Kidney (tissue), 22 donors: ENCODE results near the gene PNMA1. TPM values are rescaled to one million over a fixed set of nuclear protein-coding genes. Genes with fewer than 3 reads are reported as not detected.

Source experiments
- DNase-seq, 5 donors: peaks; one replicate each; pipeline ENCODE4 v3.0.0-alpha.2; 2013 to 2020
- FAIRE-seq: peaks from 2 replicates; lab custom pipeline; 2012; peaks lifted over from hg19 to GRCh38; lab: Jason Lieb, UNC
- H3K27ac ChIP-seq, 2 donors: one replicate each; pipeline ENCODE4 v1.7.0; 2013; ENCODE audit warnings: low read depth in 2 of 2, low read length in 2 of 2, inconsistent platforms in 1 of 2
- H3K27me3 ChIP-seq: one replicate; pipeline ENCODE4 v1.7.1; 2013; ENCODE audit warnings: low read length, inconsistent platforms; ENCODE audit not compliant: control insufficient read depth, insufficient read depth
- H3K36me3 ChIP-seq, 3 donors: one replicate each; pipeline versions ENCODE4 v1.7.0 to v1.7.1; 2013; ENCODE audit warnings: low read length in 3 of 3, control low read depth in 1 of 3, inconsistent platforms in 1 of 3; ENCODE audit not compliant: insufficient read depth in 3 of 3, control insufficient read depth in 2 of 3
- H3K4me1 ChIP-seq, 3 donors: one replicate each; pipeline versions ENCODE4 v1.7.0 to v1.7.1; 2013; ENCODE audit warnings: low read length in 3 of 3, inconsistent platforms in 1 of 3, low read depth in 1 of 3; ENCODE audit not compliant: control insufficient read depth in 2 of 3, insufficient read depth in 2 of 3
- H3K4me3 ChIP-seq, 3 donors: one replicate each; pipeline versions ENCODE4 v1.7.0 to v1.8.1; 2013; ENCODE audit warnings: low read length in 3 of 3, control low read depth in 1 of 3, inconsistent platforms in 1 of 3
- H3K9ac ChIP-seq, 3 donors: one replicate each; pipeline versions ENCODE4 v1.7.0 to v1.7.1; 2013; ENCODE audit warnings: low read length in 3 of 3, control low read depth in 1 of 3, inconsistent platforms in 1 of 3
- H3K9me3 ChIP-seq, 3 donors: one replicate each; pipeline versions ENCODE4 v1.7.0 to v1.7.1; 2013; ENCODE audit warnings: low read length in 3 of 3, control low read depth in 1 of 3, inconsistent platforms in 1 of 3; ENCODE audit not compliant: control insufficient read depth in 2 of 3, insufficient read depth in 1 of 3
- intact Hi-C: fragments of 100-400 bp; cut with DNase I; formaldehyde crosslinking; loops from one replicate; pipeline ENCODE4 v1.11.1; 2022
- long read RNA-seq, 10 donors: library from polyadenylated mRNA in 1 of 10; unstranded in 1 of 10; transcript quantifications; one replicate each; pipeline ENCODE4 v2.0.0 and lab custom pipeline, GENCODE V29; 2021 to 2026
- polyA plus RNA-seq: library from polyadenylated mRNA; stranded (reverse); fragments of 350-450 nt; fragmentation: Illumina TruSeq; extraction: RNeasy Lipid Tissue Mini Kit (QIAGEN cat#74804); gene quantifications from one replicate; pipeline ENCODE4 v1.2.3, GENCODE V29; 2014; ENCODE audit warnings: low read depth, low replicate concordance; ENCODE audit not compliant: insufficient read depth
- total RNA-seq: library from RNA; stranded (reverse); fragmentation: NEBNext Ultra II Directional; extraction: Animal tissue kit (Norgen Biotek cat#: 25700); gene quantifications from one replicate; pipeline ENCODE4 v1.2.1, GENCODE V29; 2021
- TF ChIP-seq, protein P1 (sequence below): IDR thresholded peaks from 3 replicates; pipeline ENCODE4 v1.5.1; 2012; ENCODE audit warnings: mild to moderate bottlenecking, moderate library complexity, borderline replicate concordance; ENCODE audit not compliant: insufficient read depth; ENCODE audit errors: extremely low read depth
- donor health status: control.
- donor health status: control.
- donor health status: control.
- donor health status: control.
- donor health status: control.
- donor health status: DM: yes; HTN: yes; CAD: no.
- donor health status: Normal renal cell carcinoma (clear cell type).

The PNMA1 gene, protein sequence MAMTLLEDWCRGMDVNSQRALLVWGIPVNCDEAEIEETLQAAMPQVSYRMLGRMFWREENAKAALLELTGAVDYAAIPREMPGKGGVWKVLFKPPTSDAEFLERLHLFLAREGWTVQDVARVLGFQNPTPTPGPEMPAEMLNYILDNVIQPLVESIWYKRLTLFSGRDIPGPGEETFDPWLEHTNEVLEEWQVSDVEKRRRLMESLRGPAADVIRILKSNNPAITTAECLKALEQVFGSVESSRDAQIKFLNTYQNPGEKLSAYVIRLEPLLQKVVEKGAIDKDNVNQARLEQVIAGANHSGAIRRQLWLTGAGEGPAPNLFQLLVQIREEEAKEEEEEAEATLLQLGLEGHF
- total RNA-seq (53.1 TPM), polyA plus RNA-seq (34.6 TPM)
- long read RNA-seq, donor 1, transcript PNMA1-201 (1 exons, 2,590 nt), result major isoform, 71 of 71 reads
- long read RNA-seq, donor 1, partial matches to known transcripts, result 0 of 71 reads
- long read RNA-seq, donor 1, other reads (novel, unspliced or antisense), result 0 of 71 reads
- long read RNA-seq, donor 2, transcript PNMA1-201 (1 exons, 2,590 nt), result major isoform, 81 of 81 reads
- long read RNA-seq, donor 2, partial matches to known transcripts, result 0 of 81 reads
- long read RNA-seq, donor 2, other reads (novel, unspliced or antisense), result 0 of 81 reads
- long read RNA-seq, donor 3, transcript PNMA1-201 (1 exons, 2,590 nt), result major isoform, 111 of 111 reads
- long read RNA-seq, donor 3, partial matches to known transcripts, result 0 of 111 reads
- long read RNA-seq, donor 3, other reads (novel, unspliced or antisense), result 0 of 111 reads
- long read RNA-seq, donor 4, transcript PNMA1-201 (1 exons, 2,590 nt), result major isoform, 53 of 53 reads
- long read RNA-seq, donor 4, partial matches to known transcripts, result 0 of 53 reads
- long read RNA-seq, donor 4, other reads (novel, unspliced or antisense), result 0 of 53 reads
- long read RNA-seq, donor 5, transcript PNMA1-201 (1 exons, 2,590 nt), result major isoform, 10 of 10 reads
- long read RNA-seq, donor 5, partial matches to known transcripts, result 0 of 10 reads
- long read RNA-seq, donor 5, other reads (novel, unspliced or antisense), result 0 of 10 reads
- long read RNA-seq, donor 6, transcript PNMA1-201 (1 exons, 2,590 nt), result major isoform, 29 of 29 reads
- long read RNA-seq, donor 6, partial matches to known transcripts, result 0 of 29 reads
- long read RNA-seq, donor 6, other reads (novel, unspliced or antisense), result 0 of 29 reads
- long read RNA-seq, donor 7, transcript PNMA1-201 (1 exons, 2,590 nt), result major isoform, 127 of 127 reads
- long read RNA-seq, donor 7, partial matches to known transcripts, result 0 of 127 reads
- long read RNA-seq, donor 7, other reads (novel, unspliced or antisense), result 0 of 127 reads
- long read RNA-seq, donor 8, transcript PNMA1-201 (1 exons, 2,590 nt), result major isoform, 89 of 89 reads
- long read RNA-seq, donor 8, partial matches to known transcripts, result 0 of 89 reads
- long read RNA-seq, donor 8, other reads (novel, unspliced or antisense), result 0 of 89 reads
- long read RNA-seq, donor 9, transcript PNMA1-201 (1 exons, 2,590 nt), result major isoform, 54 of 54 reads
- long read RNA-seq, donor 9, partial matches to known transcripts, result 0 of 54 reads
- long read RNA-seq, donor 9, other reads (novel, unspliced or antisense), result 0 of 54 reads
- long read RNA-seq, donor 10, transcript PNMA1-201 (1 exons, 2,590 nt), result major isoform, 65 of 65 reads
- long read RNA-seq, donor 10, partial matches to known transcripts, result 0 of 65 reads
- long read RNA-seq, donor 10, other reads (novel, unspliced or antisense), result 0 of 65 reads

DNA sequence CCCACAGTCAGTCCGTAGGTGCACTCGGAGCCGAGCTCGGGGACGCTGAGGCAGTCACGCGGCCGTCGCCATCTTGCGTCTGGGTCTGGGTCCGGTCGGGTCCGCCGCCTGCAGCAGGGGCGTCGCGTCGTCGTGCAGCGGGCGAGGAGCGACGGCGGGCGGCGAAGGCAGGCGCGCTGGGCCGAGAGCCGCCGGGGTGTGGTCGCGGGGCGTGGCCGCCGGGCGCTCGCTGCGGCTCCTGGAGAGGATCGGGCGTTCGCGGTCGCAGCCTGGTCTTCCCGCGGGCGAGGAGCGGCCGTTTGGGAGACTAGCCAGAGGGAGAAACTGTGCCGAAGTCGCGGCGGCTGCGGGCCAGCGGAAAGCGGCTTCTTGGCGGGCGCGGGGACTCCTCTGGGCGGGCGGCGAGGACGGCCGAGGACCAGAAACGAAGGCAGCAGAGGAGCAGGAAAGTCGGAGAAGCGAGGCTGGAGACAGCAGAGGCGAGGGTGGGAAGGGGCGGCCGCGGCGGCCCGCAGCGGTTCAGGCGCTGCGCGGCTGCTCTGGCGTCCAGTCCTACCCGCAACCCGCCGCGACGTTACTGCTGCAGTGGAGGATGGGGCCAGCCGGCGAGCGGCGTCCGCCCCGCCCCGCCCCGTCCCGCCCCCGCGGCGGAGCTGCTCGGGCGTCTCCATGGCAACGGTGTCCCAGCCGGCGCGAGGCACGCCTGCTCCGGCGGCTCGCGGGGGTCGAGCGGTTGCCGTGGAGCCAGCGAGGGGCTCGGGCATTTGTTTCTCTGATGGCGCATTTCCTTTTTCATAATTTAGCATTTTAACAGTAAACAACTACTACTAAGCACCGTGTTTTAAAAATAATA, at the start of gene PNMA1:
Gene PNMA1, minus strand, starts transcription at position 582 of the 853 bp plus-strand sequence. CDS start 745 bp downstream, outside the sequence.
- FAIRE-seq (no peak), DNase-seq (peak; percentile 92 to 96 (median 95))
- H3K36me3 ChIP-seq, result peaks cover 2 to 11% (median 2%) of the 10 kb centered on the region in 3 donors
- no peaks in the 10 kb centered on the region for H3K9me3 ChIP-seq
- H3K9ac ChIP-seq, result peak within 1 kb of the TSS; percentile 18 to 91 (median 85)
- H3K27me3 ChIP-seq, result no peaks in the 10 kb centered on the region
- peak within 1 kb of the TSS; percentile 79 to 91 for H3K27ac ChIP-seq
- peak within 1 kb of the TSS; percentile 66 to 95 (median 93) for H3K4me3 ChIP-seq
- H3K4me1 ChIP-seq, result peaks cover 5 to 15% (median 13%) of the 10 kb centered on the region in 3 donors
- intact Hi-C loops, result no loop called here
- TF ChIP-seq, protein P1, sequence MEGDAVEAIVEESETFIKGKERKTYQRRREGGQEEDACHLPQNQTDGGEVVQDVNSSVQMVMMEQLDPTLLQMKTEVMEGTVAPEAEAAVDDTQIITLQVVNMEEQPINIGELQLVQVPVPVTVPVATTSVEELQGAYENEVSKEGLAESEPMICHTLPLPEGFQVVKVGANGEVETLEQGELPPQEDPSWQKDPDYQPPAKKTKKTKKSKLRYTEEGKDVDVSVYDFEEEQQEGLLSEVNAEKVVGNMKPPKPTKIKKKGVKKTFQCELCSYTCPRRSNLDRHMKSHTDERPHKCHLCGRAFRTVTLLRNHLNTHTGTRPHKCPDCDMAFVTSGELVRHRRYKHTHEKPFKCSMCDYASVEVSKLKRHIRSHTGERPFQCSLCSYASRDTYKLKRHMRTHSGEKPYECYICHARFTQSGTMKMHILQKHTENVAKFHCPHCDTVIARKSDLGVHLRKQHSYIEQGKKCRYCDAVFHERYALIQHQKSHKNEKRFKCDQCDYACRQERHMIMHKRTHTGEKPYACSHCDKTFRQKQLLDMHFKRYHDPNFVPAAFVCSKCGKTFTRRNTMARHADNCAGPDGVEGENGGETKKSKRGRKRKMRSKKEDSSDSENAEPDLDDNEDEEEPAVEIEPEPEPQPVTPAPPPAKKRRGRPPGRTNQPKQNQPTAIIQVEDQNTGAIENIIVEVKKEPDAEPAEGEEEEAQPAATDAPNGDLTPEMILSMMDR, result no peak

DNA sequence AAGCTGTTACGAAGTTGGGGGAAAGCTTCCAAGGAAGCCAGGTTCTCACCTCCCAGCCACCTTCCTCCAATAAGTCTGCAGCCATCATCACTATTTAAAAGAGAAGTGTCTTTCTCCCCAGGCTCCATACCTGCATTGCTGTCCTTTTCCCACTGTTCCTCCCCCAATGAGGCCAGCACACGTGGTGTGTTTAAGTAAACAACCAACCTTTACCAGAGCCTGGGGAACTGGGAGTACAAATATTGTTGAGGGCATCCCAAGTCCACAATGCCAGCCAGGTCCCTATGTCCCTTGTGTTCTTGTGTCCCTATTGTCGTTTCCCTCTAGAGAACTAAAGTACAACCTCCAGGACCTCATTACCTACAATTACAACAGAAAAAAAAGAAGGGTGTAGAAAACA, 49.2 kb upstream of the PNMA1 start:
- TF ChIP-seq, protein P1, result no peak
- intact Hi-C loops, result no loop called here
- no peak overlapping the region for H3K4me3 ChIP-seq
- DNase-seq (no peak), FAIRE-seq (no peak)
- H3K9me3 ChIP-seq, result no peaks in the 10 kb centered on the region
- no peaks in the 10 kb centered on the region for H3K36me3 ChIP-seq
- H3K9ac ChIP-seq, result peak overlapping the region in 1 of 3 donors; percentile 56
- peaks cover 11 to 55% (median 47%) of the 10 kb centered on the region in 3 donors for H3K4me1 ChIP-seq
- no peaks in the 10 kb centered on the region for H3K27me3 ChIP-seq
- H3K27ac ChIP-seq, result peak overlapping the region in 1 of 2 donors; percentile 51
